Endothelial cell of umbilical vein (primary cell): ENCODE results near the gene UNC50. TPM values are rescaled to one million over a fixed set of nuclear protein-coding genes. Genes with fewer than 3 reads are reported as not detected.

Source experiments
- BruUV-seq: library from RNA; stranded (reverse); fragments of 400-500 nt; replicated peaks from 2 replicates; lab custom pipeline; 2021; lab: Mats Ljungman, UMichigan
- CTCF ChIA-PET: fragments of 300-600, 350-600 bp; sonication (Branson Sonifier 250); formaldehyde crosslinking; loops from one replicate; lab custom pipeline; 2021; ENCODE audit warnings: antibody characterized with exemption, inconsistent platforms; lab: Charles Lee
- POLR2A ChIA-PET: fragments of 300-600, 350-600 bp; sonication (Branson Sonifier 250); formaldehyde crosslinking; loops from one replicate; lab custom pipeline; 2021; ENCODE audit warnings: antibody characterized with exemption, inconsistent platforms; lab: Charles Lee
- DNase-seq: peaks from one replicate; pipeline ENCODE4 v3.0.0-alpha.2; 2011; ENCODE audit warnings: low read depth, low spot score
- FAIRE-seq: peaks from 2 replicates; lab custom pipeline; 2011; peaks lifted over from hg19 to GRCh38; lab: Jason Lieb, UNC
- H2AFZ ChIP-seq: 2 replicates; pipeline ENCODE4 v1.6.0; 2012; ENCODE audit warnings: low read depth, low read length, control low read depth, inconsistent platforms
- H3K27ac ChIP-seq: 2 replicates; pipeline ENCODE4 v1.5.1; 2011; ENCODE audit warnings: low read depth, mild to moderate bottlenecking, control low read depth, low read length, moderate library complexity; ENCODE audit not compliant: insufficient read depth
- H3K27me3 ChIP-seq, 2 experiments: 2 replicates each; pipeline versions ENCODE4 v1.6.0 to v1.6.1; 2011; ENCODE audit warnings: low read length in 2 of 2, mixed read lengths in 1 of 2; ENCODE audit not compliant: control insufficient read depth in 2 of 2, insufficient read depth in 2 of 2
- H3K36me3 ChIP-seq, 2 experiments: 2 replicates in 1 of 2; 3 replicates in 1 of 2; pipeline ENCODE4 v1.5.1; 2011; ENCODE audit warnings: low read length in 2 of 2, mild to moderate bottlenecking in 1 of 2, moderate library complexity in 1 of 2; ENCODE audit not compliant: control insufficient read depth in 2 of 2, insufficient read depth in 2 of 2; ENCODE audit errors: extremely low read depth in 1 of 2
- H3K4me1 ChIP-seq: 3 replicates; pipeline ENCODE4 v1.5.1; 2011; ENCODE audit warnings: mild to moderate bottlenecking, low read length; ENCODE audit not compliant: control insufficient read depth, insufficient read depth; ENCODE audit errors: extremely low read depth
- H3K4me2 ChIP-seq: 2 replicates; pipeline ENCODE4 v1.6.1; 2011; ENCODE audit warnings: low read length, control low read depth, mixed read lengths; ENCODE audit not compliant: insufficient read depth
- H3K4me3 ChIP-seq, 3 experiments: fragments of 200-600 bp in 1 of 3; sonication (generic), shearing (Covaris generic) in 1 of 3; replicated peaks in 1 of 3; 2 replicates each; pipeline ENCODE4 v1.5.1; 2011 to 2016; ENCODE audit warnings: control low read depth in 3 of 3, low read length in 3 of 3, mild to moderate bottlenecking in 2 of 3, inconsistent platforms in 1 of 3, low read depth in 1 of 3, moderate library complexity in 1 of 3; ENCODE audit not compliant: insufficient read depth in 1 of 3
- H3K79me2 ChIP-seq: 2 replicates; pipeline ENCODE4 v1.6.0; 2012; ENCODE audit warnings: low read length, inconsistent platforms; ENCODE audit not compliant: control insufficient read depth, insufficient read depth
- H3K9ac ChIP-seq: replicated peaks from 2 replicates; pipeline ENCODE3; 2011; ENCODE audit warnings: low read length, control low read depth; ENCODE audit not compliant: insufficient read depth; ENCODE audit errors: extremely low read depth
- H3K9me1 ChIP-seq: replicated peaks from 3 replicates; pipeline ENCODE4 v1.6.0; 2011; ENCODE audit warnings: mild to moderate bottlenecking, low read length; ENCODE audit not compliant: control insufficient read depth, insufficient read depth; ENCODE audit errors: extremely low read depth
- H3K9me3 ChIP-seq: replicated peaks from 2 replicates; pipeline ENCODE4 v1.5.1; 2012; ENCODE audit warnings: low read length, inconsistent platforms; ENCODE audit not compliant: control insufficient read depth, insufficient read depth
- H4K20me1 ChIP-seq: replicated peaks from 2 replicates; pipeline ENCODE3; 2011; ENCODE audit warnings: mild to moderate bottlenecking, low read length; ENCODE audit not compliant: control insufficient read depth, insufficient read depth; ENCODE audit errors: extremely low read depth
- EZH2 ChIP-seq: IDR thresholded peaks from 2 replicates; pipeline ENCODE4 v1.6.1; 2012; ENCODE audit warnings: borderline replicate concordance, low read depth, mild to moderate bottlenecking, moderate library complexity, low read length, inconsistent platforms; ENCODE audit not compliant: severe bottlenecking
- FOS ChIP-seq: IDR thresholded peaks from 2 replicates; pipeline ENCODE4 v1.6.1; 2011; ENCODE audit warnings: mild to moderate bottlenecking, low read length, moderate library complexity, borderline replicate concordance; ENCODE audit not compliant: insufficient read depth
- GATA2 ChIP-seq: IDR thresholded peaks from 2 replicates; pipeline ENCODE4 v1.7.0; 2011; ENCODE audit warnings: low read depth, mild to moderate bottlenecking, moderate library complexity, mixed read lengths, low read length; ENCODE audit not compliant: insufficient read length, insufficient read depth
- JUN ChIP-seq: IDR thresholded peaks from 2 replicates; pipeline ENCODE4 v1.6.1; 2011; ENCODE audit warnings: borderline replicate concordance, low read depth; ENCODE audit not compliant: insufficient read length, insufficient read depth
- MYC ChIP-seq: IDR thresholded peaks from one replicate; pipeline ENCODE4 v1.6.1; 2011; ENCODE audit warnings: mild to moderate bottlenecking, low read depth, low read length
- POLR2A ChIP-seq: IDR thresholded peaks from 2 replicates; pipeline ENCODE4 v1.6.1; 2012; ENCODE audit warnings: low read depth, mild to moderate bottlenecking, control low read depth, low read length
- POLR2AphosphoS5 ChIP-seq: IDR thresholded peaks from 2 replicates; pipeline ENCODE4 v1.6.1; 2012; ENCODE audit warnings: low read depth, mild to moderate bottlenecking, control low read depth, low read length, moderate library complexity; ENCODE audit not compliant: insufficient read depth
- dilution Hi-C: fragments of 300-500 bp; cut with MboI; formaldehyde crosslinking; loops from one replicate; pipeline ENCODE4 v1.15.0; 2019; ENCODE audit warnings: low sequenced_read_pairs; ENCODE audit not compliant: extremely low pct_ligation_motif_present
- intact Hi-C: fragments of 100-400 bp; cut with micrococcal nuclease; formaldehyde crosslinking; loops from one replicate; pipeline ENCODE4 v1.10.0; 2022
- polyA plus RNA-seq, 4 experiments: library from polyadenylated mRNA; depleted of rRNA in 3 of 4; stranded (reverse) in 3 of 4; unstranded in 1 of 4; fragments of >200 nt; gene quantifications; 2 replicates each; pipeline versions ENCODE4 v1.2.1 to v1.2.3, GENCODE V29; 2011 to 2012; ENCODE audit warnings: missing spikeins in 1 of 4
- total RNA-seq: library from RNA; stranded (reverse); gene quantifications from 2 replicates; pipeline ENCODE4 v1.2.3, GENCODE V29; 2021
- TF ChIP-seq, protein P1 (sequence below), 2 donors: IDR thresholded peaks; 1 replicate in 1 of 2; 2 replicates in 1 of 2; pipeline ENCODE4 v1.5.1; 2011; ENCODE audit warnings: low read length in 2 of 2, mild to moderate bottlenecking in 2 of 2, moderate library complexity in 2 of 2, control low read depth in 1 of 2, inconsistent platforms in 1 of 2, low read depth in 1 of 2; ENCODE audit not compliant: insufficient read depth in 1 of 2; ENCODE audit errors: extremely low read depth in 1 of 2
- TF ChIP-seq, protein P2 (sequence below): IDR thresholded peaks from 2 replicates; pipeline ENCODE4 v1.6.1; 2011; ENCODE audit not compliant: insufficient read depth, insufficient read length

Gene UNC50
- total and polyA plus RNA-seq, 2 donors (not counting 3 experiments of a cell fraction or from before 2014, with no cell fraction given) = 33.5 to 56.6 TPM

GRCh38 chr2:98586551-98587140, 21.7 kb upstream of the UNC50 start:
- H3K36me3 ChIP-seq = peaks cover 0 to 11% of the 10 kb centered on the region in 2 experiments
- no peaks in the 10 kb centered on the region for H3K27me3 ChIP-seq
- H4K20me1 ChIP-seq = no peaks in the 10 kb centered on the region
- no peak overlapping the region for H3K4me2 ChIP-seq
- dilution Hi-C loops (no loop called here), intact Hi-C loops (no loop called here)
- H3K4me1 ChIP-seq = no peaks in the 10 kb centered on the region
- DNase-seq (no peak), FAIRE-seq (no peak)
- POLR2A ChIA-PET = no interaction called here
- BruUV-seq = no TSS peak
- CTCF ChIA-PET = interaction anchor here (0.6 to 2.4 kb wide), 4 partner anchors 12 to 174 kb away, joined by 3 to 8 read pairs (median 5); no protein-coding TSS in a partner anchor
- H3K4me3 ChIP-seq = no peak overlapping the region
- no peaks in the 10 kb centered on the region for H3K79me2 ChIP-seq
- no peaks in the 10 kb centered on the region for H3K9me1 ChIP-seq
- no peak for TF ChIP-seq FOS
- TF ChIP-seq EZH2 = no peak
- TF ChIP-seq, protein P1, sequence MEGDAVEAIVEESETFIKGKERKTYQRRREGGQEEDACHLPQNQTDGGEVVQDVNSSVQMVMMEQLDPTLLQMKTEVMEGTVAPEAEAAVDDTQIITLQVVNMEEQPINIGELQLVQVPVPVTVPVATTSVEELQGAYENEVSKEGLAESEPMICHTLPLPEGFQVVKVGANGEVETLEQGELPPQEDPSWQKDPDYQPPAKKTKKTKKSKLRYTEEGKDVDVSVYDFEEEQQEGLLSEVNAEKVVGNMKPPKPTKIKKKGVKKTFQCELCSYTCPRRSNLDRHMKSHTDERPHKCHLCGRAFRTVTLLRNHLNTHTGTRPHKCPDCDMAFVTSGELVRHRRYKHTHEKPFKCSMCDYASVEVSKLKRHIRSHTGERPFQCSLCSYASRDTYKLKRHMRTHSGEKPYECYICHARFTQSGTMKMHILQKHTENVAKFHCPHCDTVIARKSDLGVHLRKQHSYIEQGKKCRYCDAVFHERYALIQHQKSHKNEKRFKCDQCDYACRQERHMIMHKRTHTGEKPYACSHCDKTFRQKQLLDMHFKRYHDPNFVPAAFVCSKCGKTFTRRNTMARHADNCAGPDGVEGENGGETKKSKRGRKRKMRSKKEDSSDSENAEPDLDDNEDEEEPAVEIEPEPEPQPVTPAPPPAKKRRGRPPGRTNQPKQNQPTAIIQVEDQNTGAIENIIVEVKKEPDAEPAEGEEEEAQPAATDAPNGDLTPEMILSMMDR (IDR thresholded peaks at IDR 0.05; ENCODE audit: extremely low read depth in 1 of 2, insufficient read depth in 1 of 2, low read depth in 1 of 2, low read length in 2 of 2) = no peak
- no peak for TF ChIP-seq GATA2
- TF ChIP-seq MYC = no peak
- TF ChIP-seq, protein P2, sequence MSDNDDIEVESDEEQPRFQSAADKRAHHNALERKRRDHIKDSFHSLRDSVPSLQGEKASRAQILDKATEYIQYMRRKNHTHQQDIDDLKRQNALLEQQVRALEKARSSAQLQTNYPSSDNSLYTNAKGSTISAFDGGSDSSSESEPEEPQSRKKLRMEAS = no peak
- no peak for TF ChIP-seq JUN
- no peak for TF ChIP-seq POLR2A
- TF ChIP-seq POLR2AphosphoS5 = no peak
- H3K27ac ChIP-seq = no peak overlapping the region
- no peak overlapping the region for H3K9ac ChIP-seq
- no peaks in the 10 kb centered on the region for H3K9me3 ChIP-seq
- H2AFZ ChIP-seq = no peak overlapping the region
